NB4 (cell line): ENCODE measurements around the gene PIK3R3.

Experiments used
- CTCF ChIP-seq: IDR thresholded peaks from one replicate; pipeline ENCODE4 v1.5.1; 2012; ENCODE audit warnings: low read depth, low read length
- MAX ChIP-seq: IDR thresholded peaks from 2 replicates; pipeline ENCODE4 v1.6.1; 2011; ENCODE audit warnings: low read depth, low read length
- MYC ChIP-seq: IDR thresholded peaks from 2 replicates; pipeline ENCODE4 v1.6.1; 2011; ENCODE audit warnings: low read depth, low read length
- POLR2A ChIP-seq: IDR thresholded peaks from 2 replicates; pipeline ENCODE4 v1.6.1; 2011; ENCODE audit warnings: mild to moderate bottlenecking; ENCODE audit not compliant: insufficient read length; ENCODE audit errors: extremely low read depth

- TF ChIP-seq CTCF (no peak), MAX (no peak), POLR2A (no peak), MYC (no peak)
Observed at GRCh38 chr1:46041974-46042373, 90.5 kb downstream of the PIK3R3 start.
